Measurements from ENCODE around the gene TNIK.

The TNIK gene

GRCh38 chr3:171286580-171287249, 173.5 kb downstream of the TNIK start:
- no peaks in the 10 kb centered on the region for H3K9me3 ChIP-seq (ENCODE audit: control insufficient read depth, low read length)
- DNase-seq = no peak
- H3K4me3 ChIP-seq (ENCODE audit: insufficient read depth, low read depth, low read length, poor library complexity, severe bottlenecking) = no peak overlapping the region
- no peak overlapping the region for H3K27ac ChIP-seq (ENCODE audit: insufficient read depth, low read length, poor library complexity, severe bottlenecking)
- no peaks in the 10 kb centered on the region for H3K36me3 ChIP-seq (ENCODE audit: control insufficient read depth, insufficient read depth, low read length)
- peaks cover 11% of the 10 kb centered on the region for H3K4me1 ChIP-seq (ENCODE audit: control insufficient read depth, insufficient read depth, low read length, poor library complexity, severe bottlenecking)
- no peaks in the 10 kb centered on the region for H3K27me3 ChIP-seq (replicated peaks; ENCODE audit: control insufficient read depth, insufficient read depth, low read length, poor library complexity, severe bottlenecking)

GRCh38 chr3:171285287-171285686, 174.9 kb downstream of the TNIK start:
- H3K9me3 ChIP-seq (ENCODE audit: control insufficient read depth, low read length) = no peaks in the 10 kb centered on the region
- H3K27ac ChIP-seq (ENCODE audit: insufficient read depth, low read length, poor library complexity, severe bottlenecking) = no peak overlapping the region
- no peak overlapping the region for H3K4me3 ChIP-seq (ENCODE audit: insufficient read depth, low read depth, low read length, poor library complexity, severe bottlenecking)
- H3K27me3 ChIP-seq (replicated peaks; ENCODE audit: control insufficient read depth, insufficient read depth, low read length, poor library complexity, severe bottlenecking) = no peaks in the 10 kb centered on the region
- no peaks in the 10 kb centered on the region for H3K36me3 ChIP-seq (ENCODE audit: control insufficient read depth, insufficient read depth, low read length)
- DNase-seq = no peak
- H3K4me1 ChIP-seq (ENCODE audit: control insufficient read depth, insufficient read depth, low read length, poor library complexity, severe bottlenecking) = peaks cover 11% of the 10 kb centered on the region

GRCh38 chr3:171284308-171285075, 175.7 kb downstream of the TNIK start:
- no peak for DNase-seq
- no peak overlapping the region for H3K27ac ChIP-seq (ENCODE audit: insufficient read depth, low read length, poor library complexity, severe bottlenecking)
- H3K4me1 ChIP-seq (ENCODE audit: control insufficient read depth, insufficient read depth, low read length, poor library complexity, severe bottlenecking) = peaks cover 11% of the 10 kb centered on the region
- H3K9me3 ChIP-seq (ENCODE audit: control insufficient read depth, low read length) = no peaks in the 10 kb centered on the region
- H3K36me3 ChIP-seq (ENCODE audit: control insufficient read depth, insufficient read depth, low read length) = no peaks in the 10 kb centered on the region
- no peak overlapping the region for H3K4me3 ChIP-seq (ENCODE audit: insufficient read depth, low read depth, low read length, poor library complexity, severe bottlenecking)
- no peaks in the 10 kb centered on the region for H3K27me3 ChIP-seq (replicated peaks; ENCODE audit: control insufficient read depth, insufficient read depth, low read length, poor library complexity, severe bottlenecking)

GRCh38 chr3:171283848-171284222, 176.4 kb downstream of the TNIK start:
- no peak overlapping the region for H3K4me3 ChIP-seq (ENCODE audit: insufficient read depth, low read depth, low read length, poor library complexity, severe bottlenecking)
- H3K9me3 ChIP-seq (ENCODE audit: control insufficient read depth, low read length) = no peaks in the 10 kb centered on the region
- DNase-seq = no peak
- H3K27me3 ChIP-seq (replicated peaks; ENCODE audit: control insufficient read depth, insufficient read depth, low read length, poor library complexity, severe bottlenecking) = no peaks in the 10 kb centered on the region
- H3K4me1 ChIP-seq (ENCODE audit: control insufficient read depth, insufficient read depth, low read length, poor library complexity, severe bottlenecking) = peaks cover 11% of the 10 kb centered on the region
- no peaks in the 10 kb centered on the region for H3K36me3 ChIP-seq (ENCODE audit: control insufficient read depth, insufficient read depth, low read length)
- no peak overlapping the region for H3K27ac ChIP-seq (ENCODE audit: insufficient read depth, low read length, poor library complexity, severe bottlenecking)

- H3K4me3 ChIP-seq (ENCODE audit: insufficient read depth, low read depth, low read length, poor library complexity, severe bottlenecking) = no peak overlapping the region
- H3K36me3 ChIP-seq (ENCODE audit: control insufficient read depth, insufficient read depth, low read length) = no peaks in the 10 kb centered on the region
- no peaks in the 10 kb centered on the region for H3K9me3 ChIP-seq (ENCODE audit: control insufficient read depth, low read length)
- H3K27me3 ChIP-seq (replicated peaks; ENCODE audit: control insufficient read depth, insufficient read depth, low read length, poor library complexity, severe bottlenecking) = no peaks in the 10 kb centered on the region
- DNase-seq = no peak
- no peak overlapping the region for H3K27ac ChIP-seq (ENCODE audit: insufficient read depth, low read length, poor library complexity, severe bottlenecking)
- peaks cover 11% of the 10 kb centered on the region for H3K4me1 ChIP-seq (ENCODE audit: control insufficient read depth, insufficient read depth, low read length, poor library complexity, severe bottlenecking)
Observed at GRCh38 chr3:171283183-171283847, 176.9 kb downstream of the TNIK start.

GRCh38 chr3:171282041-171282440, 178.2 kb downstream of the TNIK start:
- peaks cover 11% of the 10 kb centered on the region for H3K4me1 ChIP-seq (ENCODE audit: control insufficient read depth, insufficient read depth, low read length, poor library complexity, severe bottlenecking)
- no peaks in the 10 kb centered on the region for H3K9me3 ChIP-seq (ENCODE audit: control insufficient read depth, low read length)
- no peak for DNase-seq
- H3K4me3 ChIP-seq (ENCODE audit: insufficient read depth, low read depth, low read length, poor library complexity, severe bottlenecking) = no peak overlapping the region
- no peaks in the 10 kb centered on the region for H3K36me3 ChIP-seq (ENCODE audit: control insufficient read depth, insufficient read depth, low read length)
- H3K27ac ChIP-seq (ENCODE audit: insufficient read depth, low read length, poor library complexity, severe bottlenecking) = no peak overlapping the region
- no peaks in the 10 kb centered on the region for H3K27me3 ChIP-seq (replicated peaks; ENCODE audit: control insufficient read depth, insufficient read depth, low read length, poor library complexity, severe bottlenecking)

GRCh38 chr3:171281256-171281992, 178.8 kb downstream of the TNIK start:
- no peaks in the 10 kb centered on the region for H3K9me3 ChIP-seq (ENCODE audit: control insufficient read depth, low read length)
- H3K4me1 ChIP-seq (ENCODE audit: control insufficient read depth, insufficient read depth, low read length, poor library complexity, severe bottlenecking) = peaks cover 11% of the 10 kb centered on the region
- H3K27me3 ChIP-seq (replicated peaks; ENCODE audit: control insufficient read depth, insufficient read depth, low read length, poor library complexity, severe bottlenecking) = no peaks in the 10 kb centered on the region
- no peaks in the 10 kb centered on the region for H3K36me3 ChIP-seq (ENCODE audit: control insufficient read depth, insufficient read depth, low read length)
- no peak overlapping the region for H3K27ac ChIP-seq (ENCODE audit: insufficient read depth, low read length, poor library complexity, severe bottlenecking)
- no peak overlapping the region for H3K4me3 ChIP-seq (ENCODE audit: insufficient read depth, low read depth, low read length, poor library complexity, severe bottlenecking)
- DNase-seq = no peak

- no peaks in the 10 kb centered on the region for H3K9me3 ChIP-seq (ENCODE audit: control insufficient read depth, low read length)
- peaks cover 4% of the 10 kb centered on the region for H3K4me1 ChIP-seq (ENCODE audit: control insufficient read depth, insufficient read depth, low read length, poor library complexity, severe bottlenecking)
- no peaks in the 10 kb centered on the region for H3K27me3 ChIP-seq (replicated peaks; ENCODE audit: control insufficient read depth, insufficient read depth, low read length, poor library complexity, severe bottlenecking)
- no peaks in the 10 kb centered on the region for H3K36me3 ChIP-seq (ENCODE audit: control insufficient read depth, insufficient read depth, low read length)
- no peak for DNase-seq
- H3K4me3 ChIP-seq (ENCODE audit: insufficient read depth, low read depth, low read length, poor library complexity, severe bottlenecking) = no peak overlapping the region
- H3K27ac ChIP-seq (ENCODE audit: insufficient read depth, low read length, poor library complexity, severe bottlenecking) = no peak overlapping the region
Observed at GRCh38 chr3:171279972-171280371, 180.2 kb downstream of the TNIK start.

- H3K27me3 ChIP-seq (replicated peaks; ENCODE audit: control insufficient read depth, insufficient read depth, low read length, poor library complexity, severe bottlenecking) = no peaks in the 10 kb centered on the region
- no peaks in the 10 kb centered on the region for H3K9me3 ChIP-seq (ENCODE audit: control insufficient read depth, low read length)
- H3K4me3 ChIP-seq (ENCODE audit: insufficient read depth, low read depth, low read length, poor library complexity, severe bottlenecking) = no peak overlapping the region
- H3K27ac ChIP-seq (ENCODE audit: insufficient read depth, low read length, poor library complexity, severe bottlenecking) = no peak overlapping the region
- no peak for DNase-seq
- no peaks in the 10 kb centered on the region for H3K36me3 ChIP-seq (ENCODE audit: control insufficient read depth, insufficient read depth, low read length)
- H3K4me1 ChIP-seq (ENCODE audit: control insufficient read depth, insufficient read depth, low read length, poor library complexity, severe bottlenecking) = peaks cover 11% of the 10 kb centered on the region
Observed at GRCh38 chr3:171278299-171278590, 182.0 kb downstream of the TNIK start.

Data from effector memory CD4-positive, alpha-beta T cell (primary cell).